Glomerular visceral epithelial cell (primary cell): ENCODE measurements around the gene NPB.
"Not testable (repeated sequence)": the region's sequence is repeated elsewhere in the genome, so short reads cannot be mapped to it uniquely, and the experiment has no call there.

Source experiments
- DNase-seq: peaks from one replicate; pipeline ENCODE4 v3.0.0-alpha.2; 2016; ENCODE audit errors: extremely low spot score

Gene NPB

DNA sequence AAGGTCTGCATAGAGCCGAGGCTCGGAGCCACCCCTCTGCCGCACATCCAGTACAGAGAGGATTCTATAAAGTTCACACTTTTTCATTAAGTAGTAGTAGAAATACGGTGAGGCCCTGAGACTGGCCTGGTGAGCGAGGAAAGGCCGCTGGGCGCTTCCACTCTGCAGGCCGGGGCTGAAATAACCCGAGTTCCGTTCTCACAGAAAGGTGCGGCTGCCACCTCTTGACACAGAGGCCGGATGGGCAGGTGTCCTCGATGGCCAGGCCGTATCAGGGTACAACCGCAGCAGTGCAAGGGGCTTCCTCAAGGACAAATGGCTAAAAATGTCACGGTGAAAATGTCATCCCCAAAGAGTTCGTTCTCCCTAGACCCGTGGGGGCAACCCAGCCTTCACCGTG lies 9.9 kb downstream of the NPB start:
- DNase-seq, result no peak

DNA sequence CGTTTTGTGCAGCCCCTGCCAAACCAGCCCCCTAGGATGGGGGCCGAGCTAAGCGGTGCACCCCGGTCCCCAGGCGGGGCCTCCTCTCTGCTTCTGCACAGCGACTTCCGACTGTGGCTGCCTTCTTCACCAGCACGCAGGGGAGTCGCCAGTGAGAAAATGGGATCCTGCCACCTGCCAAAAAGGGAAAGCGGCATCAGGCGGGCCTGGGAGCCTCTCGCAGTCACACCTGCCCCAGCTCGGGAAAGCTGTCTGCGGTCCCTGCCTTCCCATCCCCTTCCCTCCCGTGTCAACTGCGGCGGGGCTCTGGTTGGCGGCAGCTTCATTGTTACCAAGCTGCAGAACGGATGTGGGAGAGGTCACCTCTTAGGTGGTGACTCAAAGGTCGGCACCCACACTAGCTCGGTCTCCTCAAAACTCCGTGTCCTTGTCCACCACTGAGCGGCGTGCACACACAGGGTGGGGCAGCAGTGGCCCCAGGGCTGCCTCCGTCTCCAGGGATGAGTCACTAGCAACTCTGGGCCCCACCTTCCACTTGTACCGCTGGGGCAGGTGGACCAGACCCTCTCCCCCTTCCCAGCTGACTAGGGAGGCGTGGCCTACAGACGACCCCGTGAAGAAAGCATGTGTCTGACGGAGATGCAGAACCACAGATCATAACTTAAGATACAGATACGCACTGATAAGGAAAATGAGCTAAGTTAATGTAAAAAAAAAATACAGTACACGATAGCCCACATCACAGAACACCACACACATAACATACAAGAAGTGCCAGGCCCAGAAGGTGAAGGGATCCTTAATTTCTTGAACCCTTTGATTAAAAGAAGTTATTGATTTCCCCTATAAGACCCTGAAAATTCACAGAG lies 10.6 kb downstream of the NPB start:
- DNase-seq, result no peak

DNA sequence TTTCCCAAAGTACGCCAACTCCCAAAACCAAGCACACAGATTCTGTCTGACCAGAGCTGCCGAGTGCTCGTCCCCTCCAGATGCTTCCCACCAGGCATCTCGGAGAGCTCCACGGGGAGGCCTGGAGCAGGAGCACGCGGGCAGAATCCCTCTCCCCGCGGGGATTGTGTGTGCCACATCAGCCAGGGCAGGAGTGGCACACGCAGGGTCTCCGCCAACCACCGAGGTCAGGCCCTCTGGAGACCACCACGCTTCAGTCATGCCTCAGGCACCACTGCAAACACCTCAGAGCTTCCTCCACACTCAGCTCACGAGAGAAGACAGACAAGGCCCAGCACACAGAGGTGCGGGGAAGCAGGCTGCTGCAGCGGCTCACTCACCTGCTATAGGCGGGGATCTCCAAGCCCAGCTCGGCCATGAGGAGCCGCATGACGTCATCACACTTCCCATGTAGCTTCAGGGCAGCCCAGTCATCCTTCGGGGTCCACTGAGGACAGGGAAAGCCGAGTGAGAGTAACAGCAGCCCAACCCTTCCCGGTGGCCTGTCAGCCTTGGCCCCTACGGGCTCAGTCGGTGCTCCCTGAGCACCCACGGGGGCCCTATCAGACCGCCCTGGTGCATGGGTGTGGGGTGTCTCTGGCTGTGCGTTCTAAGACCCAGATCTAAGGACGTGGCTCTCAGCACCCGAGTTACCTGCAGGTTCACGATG lies 11.5 kb downstream of the NPB start:
- no peak for DNase-seq

DNA sequence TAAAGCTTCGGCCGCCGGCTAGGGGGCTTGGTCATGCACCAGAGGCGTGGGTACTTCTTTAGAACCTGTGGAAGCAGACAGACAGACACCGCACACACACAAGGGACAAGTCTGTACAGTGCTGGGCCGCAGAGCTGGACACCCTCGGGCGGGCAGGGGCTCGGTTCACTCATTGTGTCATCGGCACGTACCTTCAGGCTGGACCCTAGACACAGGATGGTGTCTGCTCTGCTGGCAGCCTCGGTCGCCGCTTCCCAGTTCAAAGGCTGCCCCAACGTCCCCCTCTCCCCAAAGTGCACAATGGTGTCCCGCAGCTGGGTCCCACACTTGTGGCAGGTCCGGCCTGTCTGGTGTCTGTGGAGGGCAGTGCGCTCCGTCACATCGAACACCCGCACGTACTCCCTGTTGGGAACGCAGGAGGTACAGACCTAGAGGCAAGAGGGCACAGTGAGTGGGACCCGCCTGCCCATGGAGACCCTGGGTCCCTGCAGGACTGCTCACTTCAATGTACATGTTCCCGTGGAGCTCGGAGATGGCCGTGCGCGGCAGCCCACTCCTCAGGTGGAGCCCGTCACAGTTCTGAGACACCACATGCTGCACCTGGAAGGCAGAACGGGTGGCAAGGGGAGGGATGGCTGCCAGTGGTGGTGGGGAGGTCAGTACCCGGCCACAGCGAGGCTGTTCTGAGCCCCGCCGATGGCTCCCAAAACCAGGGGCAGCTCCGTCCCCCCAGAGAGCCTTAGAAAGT lies 12.2 kb downstream of the NPB start:
- no peak for DNase-seq

DNA sequence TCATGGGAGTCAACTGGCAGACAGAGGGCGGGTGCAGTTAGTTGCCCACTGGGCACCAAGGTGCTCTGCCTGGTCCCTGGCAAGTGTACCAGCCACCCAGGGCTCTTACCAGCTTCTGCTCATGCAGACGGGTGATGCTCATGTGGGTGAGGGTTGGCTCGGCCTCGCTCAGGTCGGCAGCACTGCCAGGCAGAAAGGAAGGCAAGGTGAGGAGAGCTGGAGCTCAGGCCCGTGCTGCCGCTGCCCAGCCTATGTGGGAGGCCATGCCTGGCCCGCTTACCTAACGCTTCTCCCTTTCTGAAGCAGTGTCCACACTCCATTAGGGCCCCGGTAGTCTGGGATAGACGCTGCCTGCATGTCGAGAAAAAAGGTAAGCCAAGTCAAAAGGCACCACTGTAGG lies 13.3 kb downstream of the NPB start:
- DNase-seq, result no peak

DNA sequence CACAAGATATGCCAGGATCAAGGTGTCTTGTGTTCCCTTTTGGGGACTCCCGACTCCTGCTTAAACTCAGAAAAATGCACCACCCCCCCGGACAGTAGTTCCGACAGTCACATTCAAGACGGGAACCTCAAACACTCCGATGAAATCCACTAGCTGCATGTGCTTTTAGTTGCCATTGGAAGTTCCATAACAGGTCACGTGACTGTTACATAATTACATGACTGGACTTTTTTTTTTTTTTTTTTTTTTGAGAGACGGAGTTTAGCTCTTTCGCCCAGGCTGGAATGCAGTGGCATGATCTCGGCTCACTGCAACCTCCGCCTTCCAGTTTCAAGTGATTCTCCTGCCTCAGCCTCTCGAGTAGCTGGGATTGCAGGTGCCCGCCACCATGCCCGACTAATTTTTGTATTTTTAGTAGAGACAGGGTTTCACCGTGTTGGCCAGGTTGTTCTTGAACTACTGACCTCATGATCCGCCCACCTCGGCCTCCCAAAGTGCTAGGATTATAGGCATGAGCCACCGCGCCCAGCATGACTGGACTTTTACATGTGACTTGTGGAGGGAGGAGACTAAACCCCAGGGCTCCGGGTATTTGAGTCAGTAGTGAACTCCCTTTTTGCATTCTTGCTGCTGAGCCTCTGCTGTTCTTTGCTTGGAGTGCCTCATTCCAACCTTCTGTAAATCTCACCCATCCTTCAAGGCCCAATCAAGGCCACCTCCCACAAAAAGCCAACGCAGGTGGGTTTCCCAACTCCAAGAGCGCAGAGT lies 14.4 kb downstream of the NPB start:
- peak; percentile 72 for DNase-seq

DNA sequence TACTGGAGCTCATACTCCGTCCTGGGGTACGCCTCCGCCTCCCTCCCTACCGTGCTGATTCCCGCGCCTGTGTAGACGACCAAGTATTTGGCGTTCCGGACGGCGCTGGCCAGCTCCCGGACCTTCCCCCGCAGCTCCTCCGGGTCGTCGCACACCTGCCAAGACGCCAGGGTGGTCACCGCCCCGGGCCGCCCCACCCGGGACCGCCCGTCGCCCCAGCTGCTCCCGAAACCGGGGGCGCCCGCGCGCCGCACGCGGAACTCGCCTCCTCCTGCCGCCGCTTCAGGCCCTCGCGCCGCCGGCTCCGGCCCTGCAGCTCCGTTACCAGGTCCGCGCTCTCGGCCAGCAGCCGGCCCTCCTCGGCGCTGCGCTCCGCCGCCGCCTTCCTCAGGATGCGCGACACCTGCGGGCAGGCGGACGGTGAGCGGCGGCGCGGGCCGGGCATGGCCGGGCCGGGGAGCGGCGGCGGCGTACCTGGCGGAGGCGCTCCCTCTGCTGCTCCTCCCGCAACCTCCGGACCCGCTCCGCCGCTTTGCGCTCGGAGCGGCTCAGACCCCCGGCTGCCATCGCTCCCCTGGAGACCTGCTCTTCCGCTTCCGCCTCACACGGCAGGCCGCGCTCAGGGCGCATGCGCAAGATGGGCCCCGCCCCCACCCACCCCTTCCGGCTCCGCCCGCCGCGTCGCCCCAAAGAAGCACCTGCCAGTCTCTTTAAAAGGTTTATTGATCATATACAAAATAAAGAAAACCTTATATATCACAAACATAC lies 15.7 kb downstream of the NPB start, which contains the start of gene SIRT7:
SIRT7 (minus strand) TSS at position 612 of the 768 bp plus-strand sequence; CDS start at position 567, 45 bp downstream.
- peak; percentile 85 for DNase-seq

DNA sequence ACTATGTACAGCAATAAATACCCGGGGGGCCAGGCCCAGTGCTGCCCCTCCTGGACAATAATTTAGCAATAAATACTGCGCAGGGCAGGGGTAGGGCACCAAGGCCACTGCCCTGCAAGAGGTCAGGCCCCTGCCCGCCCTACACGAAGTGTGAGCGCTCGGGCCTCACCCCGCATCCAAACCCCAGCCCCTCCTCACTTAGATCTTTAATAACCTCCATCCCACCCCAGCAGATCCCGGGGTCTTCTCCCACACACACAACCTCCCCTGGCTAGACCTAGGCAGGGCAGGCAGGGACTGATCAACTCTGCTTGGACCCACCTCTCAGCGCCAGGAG lies 16.3 kb downstream of the NPB start:
- not testable (repeated sequence) for DNase-seq

DNA sequence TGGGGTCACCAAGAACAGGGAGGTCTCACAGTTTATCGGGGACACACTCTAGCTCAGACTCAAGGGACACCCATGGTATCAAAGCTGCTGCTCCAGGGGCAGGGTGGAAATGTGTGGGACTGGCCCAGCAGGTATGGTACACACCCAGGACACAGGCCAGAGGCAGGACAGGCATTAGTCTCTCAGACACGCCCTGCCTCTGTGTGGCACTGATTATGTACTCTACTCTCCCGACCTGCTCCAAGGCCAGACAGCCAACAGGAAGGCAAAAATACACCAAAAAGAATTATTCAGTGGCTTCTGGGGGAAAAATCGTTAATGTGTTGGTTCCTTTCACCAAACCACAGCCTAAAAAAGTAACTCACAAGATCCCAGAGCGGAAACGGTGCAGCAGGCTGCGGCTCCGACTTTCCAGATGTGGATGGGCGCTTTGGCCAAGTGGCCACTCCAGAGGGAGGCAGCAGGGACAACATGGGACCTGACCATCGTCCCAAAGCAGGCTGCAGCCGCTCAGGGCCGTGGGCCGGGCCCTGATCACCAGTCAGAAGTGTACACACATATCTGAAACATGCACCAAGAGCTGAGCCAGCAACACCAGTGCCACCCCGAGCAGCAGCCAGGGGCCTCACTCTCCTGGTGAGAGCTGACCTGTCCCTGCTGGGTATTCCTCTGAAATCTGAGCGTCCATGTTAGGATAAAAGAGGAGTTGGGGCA lies 17.0 kb downstream of the NPB start:
- DNase-seq, result no peak

DNA sequence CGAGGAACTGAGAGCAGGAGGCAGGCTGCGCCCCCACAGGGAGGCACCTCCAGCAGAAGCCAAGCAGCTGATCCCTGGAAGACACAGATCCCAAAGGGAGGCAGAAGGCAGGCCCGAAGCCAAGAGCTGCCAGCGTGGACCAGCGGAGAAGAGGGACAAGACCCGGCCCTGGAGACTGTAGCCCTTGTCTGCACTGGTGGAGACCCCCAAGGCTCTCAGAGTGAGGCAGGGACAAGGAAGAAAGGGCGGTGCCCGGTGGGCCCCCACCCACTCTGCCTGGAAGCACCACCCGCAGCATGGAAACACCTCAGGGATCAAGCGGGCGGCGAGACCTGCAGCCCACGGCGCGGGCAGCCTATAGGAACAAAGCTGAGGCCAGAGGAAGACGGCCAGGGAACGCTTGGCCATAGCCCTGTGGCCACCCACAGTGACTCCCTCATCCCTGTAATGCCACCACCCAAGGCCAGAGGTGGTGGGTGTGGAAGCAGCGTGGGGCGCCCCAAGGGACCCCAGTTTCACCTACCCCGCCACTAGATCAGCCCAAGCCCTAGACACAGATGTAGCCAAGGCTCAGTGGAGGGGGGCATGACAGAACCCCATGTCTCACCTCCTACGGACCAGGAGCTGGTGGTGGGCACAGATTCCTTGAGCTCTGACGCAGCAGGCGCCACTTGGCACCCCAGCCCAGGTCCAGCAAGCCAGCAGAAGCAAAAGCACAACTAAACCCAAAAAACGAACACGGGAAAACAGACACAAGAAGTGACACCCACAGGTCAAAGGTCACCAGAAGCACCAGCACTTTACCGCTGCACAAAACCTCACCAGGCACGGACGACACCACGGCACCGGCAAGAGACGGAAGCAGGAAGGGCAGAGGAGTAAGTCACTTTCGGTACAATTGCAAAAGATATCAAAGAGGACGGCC lies 18.8 kb downstream of the NPB start:
- no peak for DNase-seq

DNA sequence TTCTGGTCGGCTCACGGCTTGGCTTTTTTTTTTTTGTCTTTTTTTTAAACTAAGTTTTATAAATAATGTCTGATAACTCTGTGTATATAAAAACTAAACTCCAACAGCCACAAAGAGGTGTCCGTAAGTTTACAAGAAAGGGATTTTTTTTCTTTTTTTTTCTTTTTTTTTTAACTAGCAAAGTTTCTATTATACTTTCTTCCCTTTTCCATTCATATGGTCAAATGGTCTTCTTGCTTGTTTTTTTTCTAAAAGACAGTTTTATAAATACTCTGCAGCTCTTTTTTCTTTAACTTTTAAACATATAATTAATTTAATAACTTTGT lies 19.5 kb downstream of the NPB start:
- DNase-seq, result no peak

DNA sequence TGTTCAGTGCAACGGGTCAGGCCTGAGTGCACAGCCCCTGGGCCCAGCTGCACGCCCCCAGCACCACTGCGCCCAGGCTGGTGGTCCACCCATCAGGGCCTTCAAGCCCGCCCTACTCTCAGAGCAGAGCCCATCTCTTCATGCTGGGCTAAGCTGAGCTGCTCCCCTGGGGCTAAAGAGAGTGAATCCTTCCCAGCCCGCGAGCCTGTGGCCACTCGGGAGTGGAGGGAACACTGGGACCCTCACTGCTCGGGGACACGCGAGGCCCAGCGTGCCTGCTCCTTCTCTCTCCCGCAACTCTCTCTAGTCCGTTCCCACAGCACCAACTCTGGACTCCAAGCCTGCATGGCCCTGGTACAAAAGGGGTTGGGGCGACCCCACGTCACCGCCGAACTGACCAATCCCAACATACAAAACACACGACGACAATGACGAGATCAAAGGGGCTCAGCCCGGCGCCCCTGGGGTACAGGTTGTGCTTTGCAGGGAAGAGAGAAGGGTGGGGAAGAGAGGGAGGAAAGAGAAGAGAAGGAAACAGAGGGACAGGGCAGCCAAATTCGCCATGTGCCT lies 20.0 kb downstream of the NPB start:
- DNase-seq, result no peak

DNA sequence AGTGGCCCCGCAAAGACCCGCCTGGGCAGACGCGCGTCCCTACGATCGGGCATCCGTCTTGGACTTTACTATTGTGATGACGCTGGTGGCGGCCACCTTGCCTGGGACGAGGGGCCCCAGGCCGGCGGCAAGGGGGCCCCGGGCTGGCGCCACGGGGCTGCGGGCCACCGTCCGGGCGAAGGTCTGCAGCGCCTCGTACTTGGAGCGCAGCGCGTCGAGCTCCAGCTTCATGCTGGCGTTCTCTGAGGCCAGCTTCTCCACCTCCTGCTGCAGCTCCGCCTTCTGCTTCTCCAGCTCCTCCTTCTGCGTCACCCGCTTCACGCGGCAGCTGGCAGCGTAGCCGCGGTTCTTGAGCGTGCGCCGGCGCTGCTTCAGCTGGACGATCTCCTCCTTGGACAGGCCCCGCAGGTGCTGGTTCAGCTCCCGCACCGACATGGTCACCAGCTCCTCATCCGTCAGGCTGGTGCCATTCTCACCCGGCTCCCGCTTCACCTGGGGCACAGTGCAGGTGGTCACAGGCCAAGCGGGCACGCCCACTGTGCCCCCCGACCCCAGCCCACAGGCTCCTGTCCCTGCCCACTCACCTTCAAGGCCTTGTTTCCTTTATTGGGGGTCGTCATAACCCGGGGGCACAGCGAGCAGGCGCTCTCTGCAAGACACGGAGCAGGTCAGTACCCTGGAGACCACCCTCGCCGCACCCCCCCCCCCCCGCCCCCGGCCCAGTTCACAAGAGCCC lies 20.7 kb downstream of the NPB start:
- no peak for DNase-seq

DNA sequence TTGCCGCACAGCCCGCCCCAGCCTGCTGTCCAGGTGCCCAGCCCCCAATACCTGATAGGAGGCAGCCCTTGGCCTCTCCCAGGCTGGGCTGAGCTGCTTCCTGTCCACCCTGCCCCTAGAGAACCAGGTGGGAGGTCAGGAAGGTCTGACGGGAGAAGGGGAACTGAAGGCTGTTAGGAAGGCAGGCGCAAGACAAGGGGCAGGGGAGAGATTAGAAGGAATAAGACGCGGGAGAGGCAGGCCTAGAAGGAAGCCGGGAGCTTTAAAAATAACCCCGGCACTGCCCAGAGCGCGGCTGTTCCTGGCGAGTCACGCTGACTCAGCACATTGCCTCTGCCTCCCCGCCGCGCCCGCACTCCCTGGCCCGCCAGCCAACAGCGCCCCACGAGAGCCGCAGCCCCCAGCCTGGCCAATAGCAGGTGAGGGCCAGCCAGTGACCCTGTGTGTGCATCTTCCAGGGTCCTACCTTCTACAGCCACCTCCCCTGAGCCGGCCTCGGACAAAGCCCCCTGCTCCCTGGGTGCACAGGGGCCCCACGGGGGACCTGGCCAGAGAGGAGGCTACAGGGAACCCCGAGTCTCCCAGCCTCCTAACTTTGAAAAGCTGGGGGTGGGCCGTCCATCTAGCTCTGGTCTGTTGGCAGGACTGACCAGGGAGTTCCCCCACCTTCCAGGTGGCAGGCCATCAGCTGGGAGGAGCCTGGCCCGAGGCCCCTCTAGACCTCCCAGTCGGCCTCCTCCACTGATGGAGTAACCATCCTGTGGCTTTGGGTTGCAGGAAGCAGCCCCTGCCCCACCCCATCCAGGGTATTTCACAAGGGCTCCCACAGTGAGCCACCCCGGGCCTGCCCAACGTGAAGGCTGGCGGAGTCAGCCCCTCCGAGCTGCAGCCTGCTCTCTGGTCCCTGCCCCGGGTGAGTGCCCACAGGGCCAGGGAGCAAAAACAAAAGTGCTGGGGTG lies 21.5 kb downstream of the NPB start:
- peak; percentile 83 for DNase-seq

DNA sequence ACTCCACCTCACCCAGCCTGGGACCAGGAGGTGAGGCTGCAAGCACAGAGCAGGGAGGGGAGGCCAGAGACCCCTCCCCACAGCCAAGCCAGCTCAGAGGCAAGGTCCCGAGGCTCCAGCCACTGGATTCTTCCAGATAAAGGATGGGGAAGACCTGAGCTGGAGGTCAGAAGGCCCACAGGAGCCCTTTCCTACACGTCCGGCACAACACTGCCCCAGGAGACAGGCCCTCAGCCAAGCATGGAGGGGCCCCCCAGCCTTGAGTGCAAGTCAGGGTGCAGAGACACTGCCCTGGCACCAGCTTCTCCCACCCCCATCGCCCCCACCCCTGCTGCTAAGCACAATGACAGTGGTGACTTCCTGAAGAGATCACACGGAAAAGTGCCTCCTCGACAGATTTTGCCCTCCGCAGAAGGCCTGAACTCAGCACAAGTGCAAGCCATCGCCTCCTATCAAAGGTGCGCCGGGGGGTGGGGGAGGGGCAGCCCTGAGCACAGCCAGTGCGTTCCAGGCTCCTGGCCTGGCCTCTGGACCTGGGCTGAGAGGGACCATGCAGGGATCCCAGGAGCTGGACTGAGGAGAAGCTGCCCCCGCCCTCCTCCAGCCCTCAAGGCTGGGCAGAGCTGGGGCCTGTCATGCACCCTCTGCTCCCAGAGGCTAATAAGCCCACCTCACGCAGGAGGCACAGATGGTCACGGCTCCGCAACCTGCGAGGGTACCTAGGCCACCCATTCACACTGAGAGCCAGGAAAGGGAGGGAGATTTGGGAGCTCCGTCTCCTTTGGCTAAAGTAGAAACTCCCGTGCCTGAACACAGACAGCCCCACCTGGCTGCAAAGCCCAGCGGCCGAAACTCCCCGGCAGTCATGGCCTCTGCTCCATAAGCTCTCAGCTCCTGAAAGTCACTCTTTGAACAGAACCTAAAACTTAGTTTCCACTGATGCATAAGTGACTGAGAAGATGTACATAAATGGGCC lies 22.8 kb downstream of the NPB start:
- DNase-seq, result no peak

DNA sequence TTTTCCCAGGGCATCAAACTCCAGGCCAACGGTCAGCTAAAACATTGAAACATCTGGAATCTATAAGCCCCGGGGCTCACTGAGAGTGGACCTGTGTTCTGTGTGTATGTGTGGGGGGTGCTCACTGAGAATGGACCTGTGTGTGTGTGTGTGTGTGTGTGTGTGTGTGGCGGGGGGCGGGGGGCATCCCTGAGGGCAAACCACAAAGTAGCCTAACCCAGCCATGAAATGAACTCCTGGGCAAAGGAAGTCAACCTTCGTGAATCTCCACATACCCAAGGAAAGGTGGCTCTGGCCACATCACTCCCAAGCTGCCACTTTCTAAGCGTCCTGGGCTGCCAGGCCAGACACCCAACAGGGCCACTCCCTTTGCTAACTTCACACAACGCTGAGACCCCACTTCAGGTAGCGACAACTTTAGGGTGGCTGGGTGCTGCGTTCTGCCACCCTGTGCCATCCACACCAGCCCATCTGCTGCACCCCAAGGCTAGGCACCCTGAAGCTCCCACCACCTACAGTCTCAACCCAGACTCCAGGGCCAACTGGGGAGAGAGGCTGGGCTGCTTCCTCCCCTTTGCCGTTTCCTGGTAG lies 23.9 kb downstream of the NPB start:
- no peak for DNase-seq
